Neural progenitor cell (in vitro differentiated cells): ENCODE data around the gene TRPC4AP. TPM values are rescaled to one million over a fixed set of nuclear protein-coding genes. Genes with fewer than 3 reads are reported as not detected.

Experiments used
- DNase-seq: peaks from one replicate; pipeline ENCODE4 v3.0.0-alpha.2; 2016; ENCODE audit warnings: low spot score
- H2AFZ ChIP-seq: fragments of 200-600 bp; sonication (generic); replicated peaks from 2 replicates; pipeline ENCODE4 v1.6.1; 2016; ENCODE audit warnings: antibody characterized with exemption
- H3F3A ChIP-seq: fragments of 200-600 bp; sonication (generic); 2 replicates; pipeline ENCODE4 v1.6.1; 2016; ENCODE audit warnings: antibody characterized with exemption, low read depth
- H3K27ac ChIP-seq: fragments of 200-600 bp; sonication (generic); 2 replicates; pipeline ENCODE4 v1.5.1; 2016; ENCODE audit warnings: mild to moderate bottlenecking
- H3K27me3 ChIP-seq: fragments of 200-600 bp; sonication (generic); 2 replicates; pipeline ENCODE4 v1.6.1; 2016; ENCODE audit warnings: mild to moderate bottlenecking, moderate library complexity
- H3K36me3 ChIP-seq: fragments of 200-600 bp; sonication (generic); 2 replicates; pipeline ENCODE4 v1.5.1; 2016
- H3K4me1 ChIP-seq: fragments of 200-600 bp; sonication (generic); 2 replicates; pipeline ENCODE4 v1.6.1; 2016; ENCODE audit warnings: mixed run types
- H3K4me2 ChIP-seq: fragments of 200-600 bp; sonication (generic); 2 replicates; pipeline ENCODE4 v1.6.1; 2016
- H3K4me3 ChIP-seq: fragments of 200-600 bp; sonication (generic); 2 replicates; pipeline ENCODE4 v1.5.1; 2016
- H3K79me2 ChIP-seq: fragments of 200-600 bp; sonication (generic); 2 replicates; pipeline ENCODE4 v1.6.1; 2016; ENCODE audit warnings: low read depth
- H3K9ac ChIP-seq: fragments of 200-600 bp; sonication (generic); 2 replicates; pipeline ENCODE4 v1.6.1; 2016
- H3K9me3 ChIP-seq: fragments of 200-600 bp; sonication (generic); 2 replicates; pipeline ENCODE4 v1.5.1; 2016; ENCODE audit warnings: low read depth
- H4K20me1 ChIP-seq: fragments of 200-600 bp; sonication (generic); 2 replicates; pipeline ENCODE4 v1.6.1; 2016; ENCODE audit warnings: low read depth
- H3K27ac Mint-ChIP-seq: 3 replicates; pipeline ENCODE4 v1.8.0; 2021; ENCODE audit warnings: mixed read lengths
- H3K27me3 Mint-ChIP-seq: 2 replicates; pipeline ENCODE4 v1.8.0; 2022; ENCODE audit warnings: low read depth, mild to moderate bottlenecking, inconsistent platforms, moderate library complexity, mixed read lengths; ENCODE audit not compliant: insufficient read depth
- H3K36me3 Mint-ChIP-seq: 3 replicates; pipeline ENCODE4 v1.8.0; 2021; ENCODE audit warnings: mixed read lengths
- H3K4me1 Mint-ChIP-seq: 3 replicates; pipeline ENCODE4 v1.8.0; 2021; ENCODE audit warnings: mixed read lengths
- H3K4me3 Mint-ChIP-seq: 3 replicates; pipeline ENCODE4 v1.8.0; 2021; ENCODE audit warnings: mild to moderate bottlenecking, moderate library complexity, mixed read lengths
- H3K9me3 Mint-ChIP-seq: 3 replicates; pipeline ENCODE4 v1.8.0; 2020; ENCODE audit warnings: mixed read lengths
- EZH2 ChIP-seq: fragments of 200-600 bp; sonication (generic); IDR thresholded peaks from 2 replicates; pipeline ENCODE4 v1.6.1; 2017; ENCODE audit warnings: antibody characterized with exemption, mild to moderate bottlenecking, moderate library complexity
- EZH2phosphoT487 ChIP-seq: fragments of 200-600 bp; sonication (generic); IDR thresholded peaks from 2 replicates; pipeline ENCODE4 v1.6.1; 2017; ENCODE audit warnings: antibody characterized with exemption
- microRNA counts: library from miRNA; unstranded; fragments of <30 nt; microRNA quantifications from one replicate; lab custom pipeline; 2016
- microRNA-seq: library from miRNA; unstranded; fragments of <30 nt; microRNA quantifications from one replicate; pipeline ENCODE4, GENCODE V29; 2016
- small RNA-seq: library from RNA; depleted of rRNA; stranded (forward); fragments of <200 nt; gene quantifications from one replicate; pipeline ENCODE3, GENCODE V24; 2015
- total RNA-seq: library from RNA; depleted of rRNA; stranded (reverse); fragments of >200 nt; gene quantifications from 2 replicates; pipeline ENCODE4 v1.2.3, GENCODE V29; 2015; ENCODE audit warnings: low replicate concordance
- TF ChIP-seq, protein P1 (sequence below): fragments of 200-600 bp; sonication (generic); IDR thresholded peaks from 2 replicates; pipeline ENCODE4 v1.5.1; 2017; ENCODE audit warnings: antibody characterized with exemption, mild to moderate bottlenecking

Gene TRPC4AP
- total RNA-seq, 1 donor from 2014 or later, result 73.0 TPM

DNA sequence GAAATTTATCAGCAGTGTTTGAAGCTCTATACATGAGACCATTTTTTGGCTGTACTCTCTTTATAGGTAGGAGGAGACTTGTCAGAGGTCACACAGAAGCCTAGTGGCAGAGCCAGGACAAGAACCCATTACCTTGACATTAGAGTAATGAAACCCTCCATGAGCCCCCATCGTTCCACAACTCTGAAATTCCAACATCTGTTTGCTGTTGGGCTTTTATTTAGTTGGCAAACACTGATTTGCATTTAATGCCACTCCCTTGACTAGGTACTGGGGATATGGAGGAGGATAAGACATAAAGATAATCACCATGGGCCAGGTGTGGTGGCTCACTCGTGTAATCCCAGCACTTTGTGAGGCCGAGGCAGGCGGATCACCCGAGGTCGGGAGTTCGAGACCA lies 138.6 kb downstream of the TRPC4AP start:
- Histone ChIP-seq H3K79me2 (peaks cover 11% of the 10 kb centered on the region), H3K36me3 (no peaks in the 10 kb centered on the region), H4K20me1 (no peaks in the 10 kb centered on the region), H3K9me3 (no peaks in the 10 kb centered on the region), H3K4me1 (peaks cover 13% of the 10 kb centered on the region), H2AFZ (no peak overlapping the region), H3K4me3 (no peak overlapping the region), H3K27me3 (no peaks in the 10 kb centered on the region), H3K27ac (no peak overlapping the region), H3K9ac (no peak overlapping the region), H3K4me2 (no peak overlapping the region), H3F3A (peaks cover 20% of the 10 kb centered on the region)
- Mint-ChIP-seq H3K36me3 (peaks cover 2% of the 10 kb centered on the region), H3K4me1 (peaks cover 46% of the 10 kb centered on the region), H3K27ac (no peak overlapping the region), H3K9me3 (no peaks in the 10 kb centered on the region), H3K27me3 (peaks cover 10% of the 10 kb centered on the region), H3K4me3 (peak overlapping the region; percentile 54)
- DNase-seq, result no peak
- TF ChIP-seq, protein P1, sequence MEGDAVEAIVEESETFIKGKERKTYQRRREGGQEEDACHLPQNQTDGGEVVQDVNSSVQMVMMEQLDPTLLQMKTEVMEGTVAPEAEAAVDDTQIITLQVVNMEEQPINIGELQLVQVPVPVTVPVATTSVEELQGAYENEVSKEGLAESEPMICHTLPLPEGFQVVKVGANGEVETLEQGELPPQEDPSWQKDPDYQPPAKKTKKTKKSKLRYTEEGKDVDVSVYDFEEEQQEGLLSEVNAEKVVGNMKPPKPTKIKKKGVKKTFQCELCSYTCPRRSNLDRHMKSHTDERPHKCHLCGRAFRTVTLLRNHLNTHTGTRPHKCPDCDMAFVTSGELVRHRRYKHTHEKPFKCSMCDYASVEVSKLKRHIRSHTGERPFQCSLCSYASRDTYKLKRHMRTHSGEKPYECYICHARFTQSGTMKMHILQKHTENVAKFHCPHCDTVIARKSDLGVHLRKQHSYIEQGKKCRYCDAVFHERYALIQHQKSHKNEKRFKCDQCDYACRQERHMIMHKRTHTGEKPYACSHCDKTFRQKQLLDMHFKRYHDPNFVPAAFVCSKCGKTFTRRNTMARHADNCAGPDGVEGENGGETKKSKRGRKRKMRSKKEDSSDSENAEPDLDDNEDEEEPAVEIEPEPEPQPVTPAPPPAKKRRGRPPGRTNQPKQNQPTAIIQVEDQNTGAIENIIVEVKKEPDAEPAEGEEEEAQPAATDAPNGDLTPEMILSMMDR, result no peak
- TF ChIP-seq EZH2phosphoT487 (no peak), EZH2 (no peak)

DNA sequence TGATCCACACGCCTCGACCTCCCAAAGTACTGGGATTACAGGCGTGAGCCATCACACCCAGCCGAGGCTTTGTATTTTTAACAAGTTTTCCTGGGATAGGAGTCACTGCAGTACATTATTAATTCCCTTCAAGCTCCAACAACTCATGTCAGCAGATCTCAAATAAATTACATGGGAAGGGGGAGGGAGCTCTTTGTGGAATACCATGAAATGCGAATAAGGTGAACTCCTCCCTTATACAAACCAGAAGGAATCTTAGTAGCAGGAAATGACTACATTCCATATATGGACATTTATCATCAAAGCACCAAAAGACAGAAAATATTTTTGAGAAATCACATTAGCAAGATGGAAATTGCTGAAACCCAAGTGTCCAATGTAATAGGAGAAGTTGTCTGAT lies 139.9 kb downstream of the TRPC4AP start:
- H3K27ac ChIP-seq, result no peak overlapping the region
- TF ChIP-seq EZH2phosphoT487 (no peak), EZH2 (no peak)
- TF ChIP-seq, protein P1, result no peak
- no peaks in the 10 kb centered on the region for H3K36me3 ChIP-seq
- H3K4me3 ChIP-seq, result no peak overlapping the region
- H4K20me1 ChIP-seq, result no peaks in the 10 kb centered on the region
- H2AFZ ChIP-seq, result no peak overlapping the region
- Mint-ChIP-seq H3K4me3 (no peak overlapping the region), H3K27me3 (peaks cover 8% of the 10 kb centered on the region), H3K27ac (no peak overlapping the region), H3K4me1 (peaks cover 46% of the 10 kb centered on the region), H3K9me3 (no peaks in the 10 kb centered on the region), H3K36me3 (peaks cover 2% of the 10 kb centered on the region)
- peaks cover 20% of the 10 kb centered on the region for H3F3A ChIP-seq
- H3K27me3 ChIP-seq, result no peaks in the 10 kb centered on the region
- H3K79me2 ChIP-seq, result peaks cover 11% of the 10 kb centered on the region
- H3K9me3 ChIP-seq, result no peaks in the 10 kb centered on the region
- no peak overlapping the region for H3K4me2 ChIP-seq
- no peak overlapping the region for H3K9ac ChIP-seq
- H3K4me1 ChIP-seq, result peaks cover 13% of the 10 kb centered on the region
- no peak for DNase-seq

MicroRNA genes within 50 kb of the gene (microRNA counts, 767-probe panel; counts per million panel counts)
- microRNA hsa-miR-499a-3p (lab: Ali Mortazavi, UCI) (460 counts per million, percentile 90 among the panel's probes with 10 or more counts), microRNA hsa-miR-499a-5p (lab: Ali Mortazavi, UCI) (460 counts per million, percentile 90 among the panel's probes with 10 or more counts), microRNA hsa-miR-499b-3p (lab: Ali Mortazavi, UCI) (460 counts per million, percentile 90 among the panel's probes with 10 or more counts), microRNA hsa-miR-499b-5p (lab: Ali Mortazavi, UCI) (460 counts per million, percentile 90 among the panel's probes with 10 or more counts)

Small RNAs within 50 kb of the gene (microRNA-seq; reads per million reads assigned to microRNA genes)
- not detected for gene MIR499A
- not detected for gene MIR499B

Small RNAs within 50 kb of the gene (small RNA-seq; reads per million reads assigned to genes)
- gene MIR499A (not detected), gene RF00275 (not detected), gene RNU6-407P (not detected)

Other genes starting within 250 kb of the TRPC4AP start
- 9.1 and 22.3 TPM in 2 replicates for gene GGT7, start 220.0 kb downstream of the TRPC4AP start, total RNA-seq
- gene ACSS2, start 216.2 kb downstream of the TRPC4AP start, total RNA-seq, result 25.0 and 30.8 TPM in 2 replicates
- 63.9 and 96.4 TPM in 2 replicates for gene GSS, start 137.0 kb downstream of the TRPC4AP start, total RNA-seq
- gene MYH7B, start 136.9 kb downstream of the TRPC4AP start, total RNA-seq, result 0.03 TPM in 1 of 2 replicates, not detected in the other
- 9.3 and 13.8 TPM in 2 replicates for gene EDEM2, start 54.5 kb upstream of the TRPC4AP start, total RNA-seq
- 3.1 and 4.6 TPM in 2 replicates for gene PROCR, start 79.3 kb upstream of the TRPC4AP start, total RNA-seq
- 1.4 and 1.9 TPM in 2 replicates for gene MMP24, start 133.9 kb upstream of the TRPC4AP start, total RNA-seq
- gene MMP24OS, start 185.3 kb upstream of the TRPC4AP start, total RNA-seq, result 2.9 and 12.0 TPM in 2 replicates
- gene EIF6, start 192.0 kb upstream of the TRPC4AP start, total RNA-seq, result 47.5 and 71.4 TPM in 2 replicates
- gene FAM83C, start 199.6 kb upstream of the TRPC4AP start, total RNA-seq, result not detected in 2 replicates